ENCODE results near the gene PCDHB1. TPM values are rescaled to one million over a fixed set of nuclear protein-coding genes. Genes with fewer than 3 reads are reported as not detected.

PCDHB1 gene
- total RNA-seq, 1 donor from 2014 or later, result under 0.01 TPM

GRCh38 chr5:141003791-141004611, 47.2 kb upstream of the PCDHB1 start:
- Histone ChIP-seq H3K4me3 (ENCODE audit: low read depth, low read length) (no peak overlapping the region), H3K27me3 (ENCODE audit: control insufficient read depth, insufficient read depth, low read length) (no peaks in the 10 kb centered on the region), H3K36me3 (ENCODE audit: control insufficient read depth, insufficient read depth, low read length) (no peaks in the 10 kb centered on the region)
- peak; percentile 58 for DNase-seq (ENCODE audit: low read depth)
- no peak for TF ChIP-seq CTCF (IDR thresholded peaks at IDR 0.05; ENCODE audit: insufficient read depth, low read length, poor library complexity, severe bottlenecking)

GRCh38 chr5:141007791-141008190, 43.4 kb upstream of the PCDHB1 start:
- no peak for TF ChIP-seq CTCF (IDR thresholded peaks at IDR 0.05; ENCODE audit: insufficient read depth, low read length, poor library complexity, severe bottlenecking)
- Histone ChIP-seq H3K4me3 (ENCODE audit: low read depth, low read length) (no peak overlapping the region), H3K27me3 (ENCODE audit: control insufficient read depth, insufficient read depth, low read length) (no peaks in the 10 kb centered on the region), H3K36me3 (ENCODE audit: control insufficient read depth, insufficient read depth, low read length) (no peaks in the 10 kb centered on the region)
- DNase-seq (ENCODE audit: low read depth), result no peak

- TF ChIP-seq CTCF (IDR thresholded peaks at IDR 0.05; ENCODE audit: insufficient read depth, low read length, poor library complexity, severe bottlenecking), result no peak
- Histone ChIP-seq H3K4me3 (ENCODE audit: low read depth, low read length) (no peak overlapping the region), H3K36me3 (ENCODE audit: control insufficient read depth, insufficient read depth, low read length) (no peaks in the 10 kb centered on the region), H3K27me3 (ENCODE audit: control insufficient read depth, insufficient read depth, low read length) (no peaks in the 10 kb centered on the region)
- no peak for DNase-seq (ENCODE audit: low read depth)
These were observed 41.0 kb upstream of the PCDHB1 start for GRCh38 chr5:141010047-141010793.

GRCh38 chr5:141017943-141018342, 33.2 kb upstream of the PCDHB1 start:
- Histone ChIP-seq H3K36me3 (ENCODE audit: control insufficient read depth, insufficient read depth, low read length) (no peaks in the 10 kb centered on the region), H3K27me3 (ENCODE audit: control insufficient read depth, insufficient read depth, low read length) (no peaks in the 10 kb centered on the region), H3K4me3 (ENCODE audit: low read depth, low read length) (no peak overlapping the region)
- DNase-seq (ENCODE audit: low read depth), result no peak
- TF ChIP-seq CTCF (IDR thresholded peaks at IDR 0.05; ENCODE audit: insufficient read depth, low read length, poor library complexity, severe bottlenecking), result no peak

- Histone ChIP-seq H3K36me3 (ENCODE audit: control insufficient read depth, insufficient read depth, low read length) (no peaks in the 10 kb centered on the region), H3K27me3 (ENCODE audit: control insufficient read depth, insufficient read depth, low read length) (no peaks in the 10 kb centered on the region), H3K4me3 (ENCODE audit: low read depth, low read length) (no peak overlapping the region)
- no peak for TF ChIP-seq CTCF (IDR thresholded peaks at IDR 0.05; ENCODE audit: insufficient read depth, low read length, poor library complexity, severe bottlenecking)
- DNase-seq (ENCODE audit: low read depth), result no peak
These were observed 28.8 kb upstream of the PCDHB1 start for GRCh38 chr5:141022384-141022783.

All from kidney epithelial cell (primary cell).